B cell (primary cell): ENCODE results near the gene DNAJC3.

ENCODE experiments used
- EZH2 ChIP-seq: IDR thresholded peaks from 2 replicates; pipeline ENCODE4 v1.6.1; 2012; ENCODE audit warnings: borderline replicate concordance, low read depth, mild to moderate bottlenecking, moderate library complexity, low read length; ENCODE audit not compliant: insufficient read depth, poor library complexity, severe bottlenecking
- TF ChIP-seq, protein P1 (sequence below): fragments of 200-600 bp; IDR thresholded peaks from one replicate; pipeline ENCODE4 v1.8.0; 2022; ENCODE audit warnings: antibody characterized with exemption, mild to moderate bottlenecking

DNA sequence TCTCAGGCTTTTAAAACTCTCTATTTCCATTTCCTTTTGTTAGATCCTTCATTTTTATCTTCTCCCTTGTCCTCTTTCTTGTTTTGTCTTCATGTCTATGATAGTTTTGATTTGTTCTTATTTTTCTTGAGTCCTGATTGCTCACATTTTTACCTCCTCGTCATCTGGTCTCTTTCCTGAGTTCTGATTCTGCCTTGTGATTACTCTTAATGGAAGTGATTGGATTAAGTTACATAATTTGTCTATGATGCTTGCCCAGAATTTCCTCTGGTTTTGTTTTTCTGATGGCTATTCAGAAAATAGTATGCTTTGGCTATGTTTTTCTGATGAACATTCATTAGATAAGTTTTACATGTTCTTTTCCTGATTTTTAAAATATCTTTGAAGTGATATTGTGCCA is 102.6 kb downstream of the DNAJC3 start:
- TF ChIP-seq, protein P1, sequence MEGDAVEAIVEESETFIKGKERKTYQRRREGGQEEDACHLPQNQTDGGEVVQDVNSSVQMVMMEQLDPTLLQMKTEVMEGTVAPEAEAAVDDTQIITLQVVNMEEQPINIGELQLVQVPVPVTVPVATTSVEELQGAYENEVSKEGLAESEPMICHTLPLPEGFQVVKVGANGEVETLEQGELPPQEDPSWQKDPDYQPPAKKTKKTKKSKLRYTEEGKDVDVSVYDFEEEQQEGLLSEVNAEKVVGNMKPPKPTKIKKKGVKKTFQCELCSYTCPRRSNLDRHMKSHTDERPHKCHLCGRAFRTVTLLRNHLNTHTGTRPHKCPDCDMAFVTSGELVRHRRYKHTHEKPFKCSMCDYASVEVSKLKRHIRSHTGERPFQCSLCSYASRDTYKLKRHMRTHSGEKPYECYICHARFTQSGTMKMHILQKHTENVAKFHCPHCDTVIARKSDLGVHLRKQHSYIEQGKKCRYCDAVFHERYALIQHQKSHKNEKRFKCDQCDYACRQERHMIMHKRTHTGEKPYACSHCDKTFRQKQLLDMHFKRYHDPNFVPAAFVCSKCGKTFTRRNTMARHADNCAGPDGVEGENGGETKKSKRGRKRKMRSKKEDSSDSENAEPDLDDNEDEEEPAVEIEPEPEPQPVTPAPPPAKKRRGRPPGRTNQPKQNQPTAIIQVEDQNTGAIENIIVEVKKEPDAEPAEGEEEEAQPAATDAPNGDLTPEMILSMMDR = no peak
- TF ChIP-seq EZH2 = no peak
